Adipocyte (in vitro differentiated cells): ENCODE results near the gene GORAB.

ENCODE experiments used
- DNase-seq: peaks from one replicate; pipeline ENCODE4 v3.0.0-alpha.2; 2015; ENCODE audit warnings: low read depth
- H3K27me3 ChIP-seq: replicated peaks from 2 replicates; pipeline ENCODE4 v1.7.0; 2013; ENCODE audit warnings: mild to moderate bottlenecking, low read length, moderate library complexity; ENCODE audit not compliant: control insufficient read depth, insufficient read depth
- H3K36me3 ChIP-seq: 2 replicates; pipeline ENCODE4 v1.7.0; 2013; ENCODE audit warnings: low read length, mild to moderate bottlenecking, moderate library complexity; ENCODE audit not compliant: control insufficient read depth, insufficient read depth, severe bottlenecking
- H3K4me1 ChIP-seq: 2 replicates; pipeline ENCODE4 v1.7.0; 2013; ENCODE audit warnings: mild to moderate bottlenecking, low read length, moderate library complexity; ENCODE audit not compliant: control insufficient read depth, insufficient read depth
- H3K4me3 ChIP-seq: 2 replicates; pipeline ENCODE4 v1.7.0; 2013; ENCODE audit warnings: mild to moderate bottlenecking, low read length, moderate library complexity
- H3K9ac ChIP-seq: 2 replicates; pipeline ENCODE4 v1.7.0; 2013; ENCODE audit warnings: mild to moderate bottlenecking, low read length, moderate library complexity
- H3K9me3 ChIP-seq: 2 replicates; pipeline ENCODE4 v1.7.0; 2013; ENCODE audit warnings: mild to moderate bottlenecking, low read length, moderate library complexity; ENCODE audit not compliant: control insufficient read depth

Gene GORAB

DNA sequence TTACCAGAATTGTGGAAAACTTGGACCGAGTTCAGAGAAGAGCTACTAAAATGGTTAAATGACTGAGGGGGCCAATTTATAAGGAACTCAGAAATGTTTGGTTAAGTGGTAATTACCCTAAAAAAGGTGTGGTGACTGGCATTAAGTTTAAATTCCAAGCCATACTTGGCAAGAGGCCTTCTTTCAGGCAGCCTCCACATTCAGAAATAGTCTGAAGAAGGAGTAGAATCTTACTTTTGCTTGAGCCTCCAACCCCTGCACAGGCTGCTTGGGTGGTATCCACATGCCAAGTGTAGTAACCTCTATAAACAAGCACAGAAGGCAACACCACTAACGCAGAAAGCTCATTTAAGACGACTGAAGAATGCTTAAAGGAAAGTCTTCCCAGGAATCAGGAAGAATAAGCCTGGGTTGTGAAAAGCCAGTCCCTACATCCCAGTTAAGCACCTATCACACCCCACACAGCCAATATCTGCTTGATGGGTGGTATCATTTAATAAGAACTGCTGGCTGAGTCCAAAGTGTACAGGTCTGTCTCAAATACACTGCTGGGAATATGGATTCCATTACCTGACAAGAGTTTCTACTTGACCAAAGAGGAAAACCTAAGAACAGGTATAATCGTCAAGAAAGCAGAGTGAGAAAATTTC is 13.7 kb upstream of the GORAB start:
- Histone ChIP-seq H3K4me1 (peaks cover 14% of the 10 kb centered on the region), H3K27me3 (no peaks in the 10 kb centered on the region), H3K9ac (no peak overlapping the region), H3K36me3 (no peaks in the 10 kb centered on the region), H3K4me3 (no peak overlapping the region), H3K9me3 (no peaks in the 10 kb centered on the region)
- DNase-seq, result no peak

DNA sequence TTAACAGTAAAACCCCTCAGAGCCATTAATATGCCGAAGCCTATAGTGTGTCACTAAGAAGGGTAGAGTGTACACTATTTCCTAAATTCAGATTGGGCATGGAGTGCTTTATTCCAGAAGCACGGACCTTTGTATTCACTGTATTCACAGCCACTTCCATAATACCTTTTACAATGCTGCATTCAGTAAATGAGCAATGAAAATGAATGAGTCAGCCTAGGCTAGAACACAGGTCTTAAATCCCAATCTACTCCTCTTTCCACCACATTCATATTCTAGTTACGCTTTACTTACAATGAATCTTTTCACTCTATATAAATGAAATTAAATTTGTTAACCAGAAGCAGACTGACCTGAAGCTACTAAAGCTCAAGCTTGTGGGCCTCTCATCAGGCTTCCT is 13.0 kb upstream of the GORAB start:
- Histone ChIP-seq H3K9me3 (no peaks in the 10 kb centered on the region), H3K4me1 (peaks cover 14% of the 10 kb centered on the region), H3K9ac (no peak overlapping the region), H3K36me3 (no peaks in the 10 kb centered on the region), H3K27me3 (no peaks in the 10 kb centered on the region), H3K4me3 (no peak overlapping the region)
- no peak for DNase-seq

DNA sequence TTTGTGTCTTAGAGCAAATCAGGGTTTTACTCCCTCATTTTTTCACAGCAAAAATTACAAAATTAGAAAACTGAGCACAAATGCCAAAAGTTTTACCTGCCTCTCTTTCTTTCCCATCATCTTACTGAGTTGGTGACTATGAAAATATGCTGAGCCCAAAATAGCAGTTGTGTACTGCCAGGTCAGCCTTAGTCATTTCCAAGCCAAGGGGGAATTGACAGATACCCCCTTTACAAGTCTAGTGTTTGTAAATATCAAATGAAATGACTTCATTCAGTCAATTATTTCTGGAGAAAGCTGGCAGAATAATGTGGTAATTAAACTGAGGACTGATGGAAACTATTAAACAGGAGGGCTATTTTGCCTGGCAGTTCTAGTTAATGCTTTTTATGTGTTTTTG is 11.4 kb upstream of the GORAB start:
- no peak for DNase-seq
- Histone ChIP-seq H3K9me3 (no peaks in the 10 kb centered on the region), H3K27me3 (no peaks in the 10 kb centered on the region), H3K4me1 (peaks cover 14% of the 10 kb centered on the region), H3K9ac (no peak overlapping the region), H3K36me3 (no peaks in the 10 kb centered on the region), H3K4me3 (peak overlapping the region; percentile 9)

DNA sequence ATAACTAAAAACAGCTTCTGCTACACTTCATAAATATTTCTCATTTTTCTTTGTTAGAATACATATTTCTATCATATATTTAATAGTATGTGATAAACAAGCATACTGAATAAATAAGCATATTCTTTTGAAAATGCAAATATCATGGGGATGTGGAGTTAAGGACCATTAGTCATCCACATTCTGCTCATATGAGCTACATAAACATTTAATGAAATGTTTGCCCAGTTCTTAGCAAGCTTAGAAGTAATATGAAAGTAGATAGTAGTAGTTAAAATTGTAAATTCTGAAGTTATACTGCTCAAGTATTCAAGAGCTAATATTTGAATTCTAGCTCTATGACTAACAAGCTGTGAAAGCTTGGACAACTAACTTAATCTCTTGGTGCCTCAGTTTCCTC is 10.1 kb upstream of the GORAB start:
- Histone ChIP-seq H3K4me1 (peaks cover 14% of the 10 kb centered on the region), H3K9me3 (no peaks in the 10 kb centered on the region), H3K36me3 (no peaks in the 10 kb centered on the region), H3K4me3 (no peak overlapping the region), H3K9ac (no peak overlapping the region), H3K27me3 (no peaks in the 10 kb centered on the region)
- DNase-seq, result peak; percentile 35

DNA sequence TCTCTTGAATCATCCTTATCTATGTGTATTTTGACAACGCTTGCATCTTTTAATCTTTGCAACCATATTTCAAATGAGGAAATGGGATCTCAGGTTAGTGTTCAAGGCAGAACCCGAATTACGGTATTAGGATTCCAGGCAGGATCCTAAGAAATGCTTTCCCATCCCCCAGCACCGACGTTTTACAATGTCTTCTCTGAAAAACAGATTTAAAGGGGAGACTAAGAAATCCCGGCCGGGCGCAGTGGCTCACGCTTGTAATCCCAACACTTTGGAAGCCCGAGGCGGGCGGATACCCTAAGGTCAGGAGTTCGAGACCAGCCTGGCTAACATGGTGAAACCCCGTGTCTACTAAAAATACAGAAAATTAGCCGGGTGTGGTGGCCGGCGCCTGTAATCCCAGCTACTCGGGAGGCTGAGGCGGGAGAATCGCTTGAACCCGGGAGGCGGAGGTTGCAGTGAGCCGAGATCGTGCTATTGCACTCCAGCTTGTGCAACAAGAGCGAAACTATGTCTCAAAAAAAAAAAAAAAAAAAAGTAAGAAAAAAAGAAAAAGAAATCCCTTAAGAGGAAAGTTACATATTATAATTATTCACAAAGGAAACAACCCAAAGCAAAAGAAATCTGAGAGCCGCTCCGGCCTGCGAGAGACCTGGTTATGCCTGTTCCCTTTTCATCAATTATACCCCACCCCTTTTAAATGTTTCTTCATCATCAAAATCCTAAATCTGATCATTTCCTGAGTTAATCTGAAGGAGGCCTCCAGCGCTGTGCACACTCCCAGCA is 801 bp upstream of the GORAB start:
- Histone ChIP-seq H3K9me3 (no peaks in the 10 kb centered on the region), H3K4me1 (peaks cover 23% of the 10 kb centered on the region), H3K9ac (peak overlapping the region; percentile 97), H3K36me3 (peaks cover under 1% of the 10 kb centered on the region), H3K4me3 (peak overlapping the region; percentile 93), H3K27me3 (no peaks in the 10 kb centered on the region)
- DNase-seq, result peak; percentile 58

DNA sequence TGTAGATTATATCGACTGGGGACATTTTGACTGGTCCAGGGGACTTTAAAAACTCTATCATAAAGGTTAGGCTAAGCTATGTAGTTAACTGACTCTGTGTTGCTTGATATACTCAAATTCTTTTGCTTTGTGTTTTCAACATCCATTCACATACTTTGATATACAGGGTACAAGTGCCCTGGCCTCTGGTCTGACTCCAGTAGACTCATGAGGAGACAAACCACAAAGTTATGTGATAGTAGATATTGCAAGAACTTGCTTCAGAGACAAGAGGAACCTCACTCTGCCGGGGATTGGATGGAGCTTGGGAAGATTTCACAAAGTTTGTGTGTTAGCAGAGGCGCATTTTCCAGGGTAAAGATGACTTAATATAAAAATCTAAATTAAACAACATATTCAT is 1.3 kb downstream of the GORAB start:
- peak; percentile 76 for DNase-seq
- Histone ChIP-seq H3K9me3 (no peaks in the 10 kb centered on the region), H3K9ac (peak overlapping the region; percentile 97), H3K36me3 (peaks cover 5% of the 10 kb centered on the region), H3K27me3 (no peaks in the 10 kb centered on the region), H3K4me1 (peaks cover 44% of the 10 kb centered on the region), H3K4me3 (peak overlapping the region; percentile 93)

DNA sequence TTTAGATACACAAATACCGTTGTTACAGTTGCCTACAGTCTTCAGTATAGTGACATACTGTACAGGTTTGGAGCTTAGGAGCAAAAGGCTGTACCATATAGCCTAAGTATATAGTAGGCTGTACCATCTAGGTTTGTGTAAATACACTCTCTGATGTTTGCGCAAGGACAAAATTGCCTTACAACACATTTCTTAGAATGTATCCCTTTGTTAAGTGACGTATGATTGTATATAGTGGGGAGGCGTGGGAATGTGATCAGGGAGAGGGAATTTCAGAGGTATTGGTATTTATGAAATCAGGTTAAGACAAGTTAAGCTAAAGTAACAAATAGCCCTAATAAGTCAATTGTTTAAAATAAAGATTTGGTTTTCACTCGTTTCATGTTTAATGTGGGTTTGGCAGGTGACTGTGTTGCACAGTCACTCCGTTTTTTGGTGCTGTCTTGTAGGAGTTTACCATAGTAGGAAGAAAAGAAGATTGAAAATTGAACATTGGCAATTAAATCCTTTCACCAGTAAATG is 2.7 kb downstream of the GORAB start:
- peaks cover 11% of the 10 kb centered on the region for H3K36me3 ChIP-seq
- H3K9ac ChIP-seq, result no peak overlapping the region
- no peaks in the 10 kb centered on the region for H3K9me3 ChIP-seq
- no peak for DNase-seq
- no peaks in the 10 kb centered on the region for H3K27me3 ChIP-seq
- peak overlapping the region; percentile 93 for H3K4me3 ChIP-seq
- H3K4me1 ChIP-seq, result peaks cover 58% of the 10 kb centered on the region

DNA sequence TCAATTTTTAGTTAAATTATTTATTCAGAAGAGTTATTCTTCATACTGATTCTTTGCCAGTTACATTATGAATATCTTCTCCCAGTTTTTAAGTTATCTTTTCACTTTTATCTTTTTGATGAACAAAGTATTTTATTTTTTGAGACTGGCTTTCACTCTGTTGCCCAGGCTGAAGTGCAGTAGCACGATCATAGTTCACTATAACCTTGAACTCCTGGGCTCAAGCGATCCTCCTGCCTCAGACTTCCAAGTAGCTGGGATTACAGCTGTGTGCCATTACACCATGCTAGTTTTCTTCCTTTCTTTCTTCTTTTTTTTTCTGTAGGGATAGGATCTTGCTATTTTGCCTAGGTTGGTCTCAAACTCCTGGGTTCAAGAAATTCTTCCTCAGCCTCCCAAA is 3.5 kb downstream of the GORAB start:
- Histone ChIP-seq H3K36me3 (peaks cover 13% of the 10 kb centered on the region), H3K27me3 (no peaks in the 10 kb centered on the region), H3K9me3 (no peaks in the 10 kb centered on the region), H3K4me1 (peaks cover 58% of the 10 kb centered on the region), H3K4me3 (no peak overlapping the region), H3K9ac (no peak overlapping the region)
- DNase-seq, result no peak

DNA sequence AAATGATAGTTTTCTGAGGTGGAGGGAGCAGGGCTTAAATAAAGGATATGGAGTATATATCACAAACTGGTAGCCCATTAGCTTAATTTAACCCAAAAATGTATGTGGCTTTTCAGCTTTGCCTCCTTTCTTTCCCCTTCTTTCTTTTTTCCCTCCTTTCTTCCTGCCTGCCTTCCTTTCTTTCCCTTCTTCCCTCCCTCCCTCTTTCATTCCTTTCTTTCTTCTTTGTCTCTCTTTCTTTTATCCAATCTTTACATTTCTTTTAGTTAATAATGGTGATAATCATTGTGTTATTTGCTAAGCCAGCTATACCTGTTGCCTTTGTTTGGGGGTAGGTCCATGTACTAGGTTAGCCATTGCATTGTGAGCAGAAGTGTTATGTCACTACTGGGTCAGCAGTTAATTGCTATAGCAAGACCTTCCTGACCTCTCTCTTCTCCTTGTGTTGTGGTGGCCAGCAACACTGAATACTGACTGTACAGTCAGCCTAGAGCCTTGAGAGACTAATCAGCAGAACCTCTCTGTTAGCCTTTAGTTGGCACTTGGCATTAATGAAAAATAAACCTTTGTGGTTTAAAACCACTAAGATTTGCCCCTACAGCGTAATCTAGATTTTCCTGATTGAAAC is 5.1 kb downstream of the GORAB start:
- Histone ChIP-seq H3K9ac (peak overlapping the region; percentile 87), H3K27me3 (no peaks in the 10 kb centered on the region), H3K4me3 (peak overlapping the region; percentile 79), H3K36me3 (peaks cover 28% of the 10 kb centered on the region), H3K9me3 (no peaks in the 10 kb centered on the region), H3K4me1 (peaks cover 55% of the 10 kb centered on the region)
- DNase-seq, result no peak

DNA sequence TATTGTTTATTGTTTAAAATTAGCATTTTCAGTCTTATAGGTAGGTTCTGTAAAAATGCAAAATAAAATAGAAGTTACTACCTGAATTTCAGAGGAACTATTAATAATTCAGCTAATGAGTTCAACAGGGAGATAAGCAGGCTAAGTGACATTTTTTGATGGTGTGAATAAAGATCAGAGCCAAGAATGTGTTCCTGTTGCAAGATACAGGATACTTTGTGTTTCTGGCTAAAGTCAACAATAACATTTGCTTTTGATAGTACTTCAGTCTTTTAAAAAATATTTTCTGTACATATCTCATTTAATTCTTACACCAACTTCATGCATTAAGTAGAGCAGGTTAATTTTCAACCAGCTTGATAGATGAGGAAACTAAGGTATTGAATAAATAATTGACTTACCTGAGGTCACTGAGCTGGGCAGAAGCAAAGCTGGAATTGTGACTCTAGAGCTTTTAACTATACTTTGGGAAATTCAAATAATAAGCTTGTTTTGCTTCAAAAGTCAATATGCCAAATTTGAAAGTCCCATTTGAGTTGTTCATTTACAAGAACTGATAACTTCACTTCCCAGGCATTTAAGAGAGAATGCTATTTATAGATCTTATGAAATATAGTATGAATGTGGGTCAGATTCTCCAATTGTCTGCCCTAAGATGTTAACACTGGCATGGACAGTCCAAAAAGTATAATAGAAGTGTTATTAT is 6.0 kb downstream of the GORAB start:
- Histone ChIP-seq H3K9ac (peak overlapping the region; percentile 87), H3K36me3 (peaks cover 37% of the 10 kb centered on the region), H3K9me3 (no peaks in the 10 kb centered on the region), H3K4me3 (peak overlapping the region; percentile 79), H3K4me1 (peaks cover 55% of the 10 kb centered on the region), H3K27me3 (no peaks in the 10 kb centered on the region)
- DNase-seq, result peak; percentile 81

DNA sequence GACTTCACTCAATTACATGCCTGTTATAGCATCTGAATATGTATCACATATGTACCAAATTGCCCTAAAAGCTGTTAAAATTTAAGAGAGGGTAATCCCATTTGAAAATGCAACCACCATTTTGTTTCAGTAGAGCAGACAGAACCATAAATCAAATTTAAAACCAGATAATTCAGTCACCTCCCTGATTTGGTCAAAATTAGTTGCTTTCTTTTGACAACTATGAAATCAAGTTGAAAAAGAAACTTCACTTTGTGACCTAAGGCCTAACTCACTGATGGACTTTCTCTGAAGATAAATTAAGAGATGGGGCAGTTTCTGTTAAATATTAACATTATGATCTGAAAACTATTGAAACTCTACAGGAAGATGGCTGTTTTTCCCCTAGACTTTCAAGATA is 6.7 kb downstream of the GORAB start:
- Histone ChIP-seq H3K9me3 (no peaks in the 10 kb centered on the region), H3K4me1 (peaks cover 53% of the 10 kb centered on the region), H3K4me3 (peak overlapping the region; percentile 79), H3K36me3 (peaks cover 44% of the 10 kb centered on the region), H3K27me3 (no peaks in the 10 kb centered on the region), H3K9ac (peak overlapping the region; percentile 87)
- DNase-seq, result no peak
